Body of pancreas (tissue), 4 donors: ENCODE data around the gene TDRD7.

ENCODE experiments used
- CTCF ChIP-seq, 7 experiments: fragments of 450-650 bp in 4 of 7; fragments of 200-600 bp in 3 of 7; sonication (generic) in 3 of 7; IDR thresholded peaks; one replicate each; pipeline ENCODE4 v1.5.1; 2016 to 2019; ENCODE audit warnings: antibody characterized with exemption in 7 of 7
- POLR2A ChIP-seq, 3 donors: fragments of 450-650 bp; IDR thresholded peaks; one replicate each; pipeline ENCODE4 v1.6.1; 2016; ENCODE audit warnings: antibody characterized with exemption in 3 of 3, mild to moderate bottlenecking in 2 of 3

- no peak for TF ChIP-seq CTCF (IDR thresholded peaks at IDR 0.05)
- TF ChIP-seq POLR2A (IDR thresholded peaks at IDR 0.05): no peak
Measured at GRCh38 chr9:97516111-97516510, 104.2 kb downstream of the TDRD7 start.
